C4-2B (cell line): ENCODE results near the gene B3GNT9.
A peak's percentile ranks its signal among the peaks of the same experiment; 100 is the strongest.

Source experiments
- H3K27ac ChIP-seq: fragments of 450-650 bp; 2 replicates; pipeline ENCODE4 v1.5.1; 2017
- ZFX ChIP-seq: fragments of 450-650 bp; IDR thresholded peaks from 2 replicates; pipeline ENCODE4 v1.6.1; 2017
- TF ChIP-seq, protein P1 (sequence below): fragments of 450-650 bp; conservative IDR thresholded peaks from 2 replicates; pipeline ENCODE4 v1.5.1; 2017; ENCODE audit warnings: mild to moderate bottlenecking

Gene B3GNT9

GRCh38 chr16:67166110-67166547, 15.3 kb upstream of the B3GNT9 start:
- TF ChIP-seq, protein P1, sequence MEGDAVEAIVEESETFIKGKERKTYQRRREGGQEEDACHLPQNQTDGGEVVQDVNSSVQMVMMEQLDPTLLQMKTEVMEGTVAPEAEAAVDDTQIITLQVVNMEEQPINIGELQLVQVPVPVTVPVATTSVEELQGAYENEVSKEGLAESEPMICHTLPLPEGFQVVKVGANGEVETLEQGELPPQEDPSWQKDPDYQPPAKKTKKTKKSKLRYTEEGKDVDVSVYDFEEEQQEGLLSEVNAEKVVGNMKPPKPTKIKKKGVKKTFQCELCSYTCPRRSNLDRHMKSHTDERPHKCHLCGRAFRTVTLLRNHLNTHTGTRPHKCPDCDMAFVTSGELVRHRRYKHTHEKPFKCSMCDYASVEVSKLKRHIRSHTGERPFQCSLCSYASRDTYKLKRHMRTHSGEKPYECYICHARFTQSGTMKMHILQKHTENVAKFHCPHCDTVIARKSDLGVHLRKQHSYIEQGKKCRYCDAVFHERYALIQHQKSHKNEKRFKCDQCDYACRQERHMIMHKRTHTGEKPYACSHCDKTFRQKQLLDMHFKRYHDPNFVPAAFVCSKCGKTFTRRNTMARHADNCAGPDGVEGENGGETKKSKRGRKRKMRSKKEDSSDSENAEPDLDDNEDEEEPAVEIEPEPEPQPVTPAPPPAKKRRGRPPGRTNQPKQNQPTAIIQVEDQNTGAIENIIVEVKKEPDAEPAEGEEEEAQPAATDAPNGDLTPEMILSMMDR: no peak
- TF ChIP-seq ZFX: no peak
- no peak overlapping the region for H3K27ac ChIP-seq

GRCh38 chr16:67165121-67166078, 14.6 kb upstream of the B3GNT9 start:
- TF ChIP-seq, protein P1: no peak
- TF ChIP-seq ZFX: no peak
- H3K27ac ChIP-seq: peak overlapping the region; percentile 62

DNA sequence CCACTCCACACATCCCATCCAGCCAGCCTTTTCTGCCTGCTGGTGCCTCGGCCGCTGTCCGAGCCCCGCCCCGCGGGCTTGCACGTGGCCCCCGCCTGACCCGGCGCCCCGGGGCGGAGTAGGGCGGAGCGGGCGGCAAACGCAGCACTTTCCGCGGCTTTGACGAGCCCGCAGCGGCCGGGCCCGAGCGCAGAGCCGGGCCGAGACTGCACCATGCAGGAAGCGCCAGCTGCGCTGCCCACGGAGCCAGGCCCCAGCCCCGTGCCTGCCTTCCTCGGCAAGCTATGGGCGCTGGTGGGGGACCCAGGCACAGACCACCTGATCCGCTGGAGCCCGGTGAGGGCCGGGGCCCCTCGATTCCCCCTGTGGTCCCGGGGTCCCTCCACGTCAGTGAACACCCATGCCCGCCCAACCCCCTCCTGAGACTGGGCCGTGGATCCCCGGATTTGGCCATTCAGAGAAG, 13.8 kb upstream of the B3GNT9 start, which contains the start of gene HSF4:
HSF4 (plus strand) TSS at position 147 of the 463 bp plus-strand sequence; CDS start at position 214, 67 bp downstream.
- H3K27ac ChIP-seq: peak within 1 kb of the TSS; percentile 62
- TF ChIP-seq, protein P1: no peak
- TF ChIP-seq ZFX: no peak

- no peak for TF ChIP-seq ZFX
- TF ChIP-seq, protein P1: no peak
- peak overlapping the region; percentile 62; the same call in 1 of the 2 replicates for H3K27ac ChIP-seq
These were observed 13.3 kb upstream of the B3GNT9 start for GRCh38 chr16:67163999-67164558.

- TF ChIP-seq, protein P1: no peak
- TF ChIP-seq ZFX: no peak
- no peak overlapping the region; the same call in 1 of the 2 replicates for H3K27ac ChIP-seq
These were observed 12.6 kb upstream of the B3GNT9 start for GRCh38 chr16:67163164-67163998.

GRCh38 chr16:67162506-67163163, 11.8 kb upstream of the B3GNT9 start:
- TF ChIP-seq, protein P1: no peak
- TF ChIP-seq ZFX: no peak
- H3K27ac ChIP-seq: peak overlapping the region; percentile 90
